NOMO-1 treated with dmso at 0.1 percent for 144 hours (cell line): ENCODE results near the gene IRX6.
A peak's percentile ranks its signal among the peaks of the same experiment; 100 is the strongest.

Source experiments
- DNase-seq: peaks from one replicate; lab custom pipeline; 2025; ENCODE audit not compliant: unreplicated experiment; lab: John Stamatoyannopoulos, UW

The IRX6 gene

DNA sequence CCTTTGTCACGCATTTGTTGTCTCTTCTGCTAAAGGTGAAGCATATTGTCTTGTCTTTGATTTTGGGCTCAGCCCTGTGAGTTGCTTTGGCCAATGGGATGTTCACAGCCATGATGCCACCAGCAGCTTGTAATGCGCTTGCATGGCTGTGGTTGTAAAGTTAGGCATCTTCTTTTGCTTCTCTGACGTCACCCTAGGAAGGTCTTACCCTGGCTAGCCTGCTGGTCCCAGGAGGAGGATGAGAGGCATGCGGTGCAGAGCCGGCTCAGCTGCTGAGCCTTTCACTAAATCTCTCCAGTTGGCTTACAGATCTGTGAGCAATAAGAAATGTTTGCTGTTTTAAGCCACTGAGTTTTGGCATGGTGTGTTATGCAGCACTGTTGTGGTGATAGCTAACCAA lies 40.8 kb downstream of the IRX6 start:
- no peak for DNase-seq

DNA sequence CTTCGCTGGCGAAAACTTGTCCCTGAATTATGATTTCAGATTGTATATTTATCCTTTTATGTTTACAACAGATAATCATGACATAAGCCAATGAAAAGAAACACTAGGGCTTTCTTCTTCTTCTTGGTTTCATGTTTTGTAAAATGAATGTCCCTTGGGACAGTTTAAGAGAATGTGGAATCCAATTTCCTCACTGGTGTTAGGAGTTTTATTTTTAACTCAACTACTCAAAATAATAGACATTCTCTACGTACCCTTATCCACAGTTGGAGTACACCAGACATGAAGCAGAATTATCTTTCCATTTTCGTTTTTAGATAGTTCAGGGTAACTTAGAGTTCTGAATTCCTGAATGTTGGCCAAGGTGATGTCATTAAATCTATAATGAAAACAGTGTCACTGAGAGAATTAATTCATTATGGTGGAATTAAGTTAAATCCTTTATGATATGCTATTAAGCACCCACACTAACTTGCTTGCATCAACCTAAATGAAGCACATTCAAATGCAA lies 43.4 kb downstream of the IRX6 start:
- DNase-seq: no peak

DNA sequence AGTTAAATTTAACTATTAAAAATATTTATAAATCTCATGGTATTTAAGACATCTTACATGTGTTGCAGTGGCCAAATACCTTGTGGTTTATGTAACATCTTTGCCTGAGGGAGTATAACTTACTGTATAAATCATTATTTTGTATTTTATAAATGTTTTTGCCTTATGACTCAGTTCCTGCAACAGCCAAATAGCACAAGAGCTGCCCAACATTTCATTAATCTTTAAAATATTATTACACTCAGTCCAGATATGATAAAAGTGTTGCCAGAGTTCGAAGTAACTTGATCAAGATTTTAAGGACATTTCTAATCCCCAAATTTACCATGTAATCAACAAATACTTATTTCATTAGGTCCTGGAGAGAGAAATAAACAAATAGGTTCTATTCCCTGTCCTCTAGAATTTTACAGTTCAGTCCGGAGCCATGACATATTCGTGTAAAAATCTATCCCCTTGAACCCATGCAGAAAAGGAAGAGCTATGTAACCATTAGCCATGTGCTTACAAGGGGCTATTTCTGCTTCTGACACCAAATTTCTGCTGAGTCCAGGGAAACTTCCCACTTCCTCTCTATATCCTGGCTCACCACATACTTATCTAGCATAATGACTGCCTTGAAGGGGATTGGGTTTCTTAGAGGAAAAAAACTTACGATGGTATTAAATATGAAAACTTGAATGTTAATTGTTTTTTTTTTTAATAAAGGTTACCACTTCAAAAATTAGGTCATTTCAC lies 44.0 kb downstream of the IRX6 start:
- peak; percentile 12 for DNase-seq

DNA sequence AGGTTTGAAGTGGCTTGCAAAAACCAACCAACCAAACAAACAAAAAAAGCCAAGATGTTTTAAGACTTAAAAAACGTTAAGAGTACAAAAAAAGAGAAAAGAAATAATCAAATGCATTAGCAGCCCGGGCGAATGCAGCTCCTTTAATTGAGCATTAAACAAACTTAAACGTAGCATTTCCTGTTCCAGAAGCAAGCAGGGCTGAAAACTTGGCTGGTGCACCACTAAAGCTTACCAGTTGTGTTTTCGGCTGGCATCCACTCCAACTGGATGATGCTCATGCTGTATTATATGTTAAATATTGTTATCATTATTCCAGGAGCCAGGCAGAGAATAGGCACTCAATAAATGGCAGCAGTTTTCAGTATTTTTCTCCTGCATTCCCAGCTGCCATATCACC lies 45.1 kb downstream of the IRX6 start:
- no peak for DNase-seq

DNA sequence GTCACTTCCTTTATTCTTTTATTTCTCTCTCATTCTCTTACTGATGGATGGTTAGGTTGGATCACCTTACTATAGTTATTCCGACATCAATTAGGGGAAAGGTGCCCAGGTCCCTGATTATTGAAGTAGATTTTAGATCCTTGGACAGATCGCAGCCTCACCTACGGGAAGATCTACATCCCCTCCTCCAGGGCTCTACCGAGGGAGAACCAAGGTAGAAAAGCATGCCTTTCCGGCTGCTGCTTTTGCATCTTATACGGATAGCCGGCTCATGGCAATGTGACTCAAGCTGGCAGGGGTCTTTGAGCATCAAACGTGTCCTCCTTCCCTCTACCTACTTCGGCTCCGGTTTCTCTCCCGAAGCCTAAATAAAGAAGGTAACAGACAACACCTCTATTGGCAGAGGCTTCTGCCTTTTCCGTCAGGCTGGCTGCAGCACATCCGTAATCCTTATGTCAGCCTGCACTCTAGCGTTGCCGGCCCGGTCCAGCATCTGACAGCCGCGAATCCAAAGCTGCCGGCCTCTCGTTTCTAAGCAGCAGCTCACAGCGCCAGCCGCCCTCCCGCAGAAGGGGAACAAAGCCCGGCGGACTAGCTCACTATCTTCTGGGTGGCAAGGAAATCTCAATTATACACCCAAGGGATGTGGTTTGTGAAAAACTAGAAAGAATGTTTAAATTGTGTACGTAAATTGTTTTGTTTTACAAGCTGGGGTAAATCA lies 46.9 kb downstream of the IRX6 start:
- DNase-seq: peak; percentile 35

DNA sequence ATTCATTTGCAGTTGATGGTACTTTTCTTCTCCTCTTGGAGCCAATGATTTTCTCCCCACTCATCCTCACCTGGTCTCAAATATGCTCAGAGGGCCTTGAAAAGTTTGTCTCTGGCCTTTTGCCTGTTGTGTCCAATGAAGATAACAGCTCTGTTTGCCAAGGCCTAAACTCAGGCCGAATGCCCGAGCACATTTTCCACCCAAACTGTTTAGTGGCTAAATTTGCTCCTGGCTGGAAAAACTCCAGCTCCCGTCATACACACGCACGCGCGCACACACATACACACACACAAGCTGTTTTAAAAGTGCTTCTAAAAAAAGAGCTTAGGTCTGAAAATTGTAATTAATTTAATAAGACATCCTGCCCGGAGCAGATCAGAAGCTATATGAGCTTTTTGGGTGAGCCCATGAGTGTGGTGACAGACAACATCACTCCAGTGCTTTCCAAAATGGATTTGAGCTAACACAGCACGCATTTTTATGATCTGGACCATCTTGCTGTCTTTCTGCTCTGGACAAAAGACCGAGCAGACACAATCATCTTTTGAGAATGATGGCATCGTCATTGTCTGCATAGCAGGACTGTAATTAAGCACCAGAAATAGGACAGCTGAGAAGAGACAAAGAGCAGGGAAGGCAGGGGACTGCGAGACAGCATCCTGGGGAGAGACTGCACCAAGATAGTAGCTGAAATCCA lies 48.9 kb downstream of the IRX6 start:
- DNase-seq: no peak

DNA sequence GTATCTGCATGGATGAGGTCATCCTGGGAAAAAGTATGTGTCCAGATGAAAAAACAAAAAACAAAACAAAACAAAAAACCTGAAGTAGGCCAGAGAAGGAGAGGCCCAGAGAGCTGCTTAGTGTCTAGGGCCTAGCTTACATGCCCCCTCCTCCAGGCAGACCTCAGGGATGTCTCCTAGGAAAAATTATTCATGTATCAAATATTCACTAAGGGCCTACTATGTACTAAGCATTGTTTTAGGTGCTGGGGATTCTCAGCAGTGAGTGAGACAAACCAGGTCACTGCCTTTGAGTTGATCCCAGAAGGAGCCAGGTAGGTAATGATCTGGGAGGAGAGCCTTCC lies 49.5 kb downstream of the IRX6 start:
- no peak for DNase-seq

DNA sequence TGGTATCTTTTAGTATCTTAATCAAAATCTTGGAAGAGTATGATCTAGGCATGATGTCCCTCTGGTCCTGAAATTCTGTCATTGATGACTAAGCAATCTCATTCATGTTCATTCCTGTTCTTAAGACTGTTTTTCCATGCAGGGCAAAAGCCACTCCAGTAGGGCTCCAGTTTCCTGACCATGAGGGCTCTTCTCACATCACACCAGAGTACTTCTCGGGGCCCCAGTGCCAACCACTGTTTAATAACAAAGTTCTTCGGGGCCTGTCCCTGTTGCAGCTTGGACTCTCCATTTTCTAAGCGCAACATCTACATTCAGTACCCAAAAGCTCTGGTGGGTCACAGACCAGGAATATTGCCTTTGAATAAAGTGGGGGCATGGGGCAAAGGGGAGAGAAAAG lies 52.0 kb downstream of the IRX6 start:
- no peak for DNase-seq

DNA sequence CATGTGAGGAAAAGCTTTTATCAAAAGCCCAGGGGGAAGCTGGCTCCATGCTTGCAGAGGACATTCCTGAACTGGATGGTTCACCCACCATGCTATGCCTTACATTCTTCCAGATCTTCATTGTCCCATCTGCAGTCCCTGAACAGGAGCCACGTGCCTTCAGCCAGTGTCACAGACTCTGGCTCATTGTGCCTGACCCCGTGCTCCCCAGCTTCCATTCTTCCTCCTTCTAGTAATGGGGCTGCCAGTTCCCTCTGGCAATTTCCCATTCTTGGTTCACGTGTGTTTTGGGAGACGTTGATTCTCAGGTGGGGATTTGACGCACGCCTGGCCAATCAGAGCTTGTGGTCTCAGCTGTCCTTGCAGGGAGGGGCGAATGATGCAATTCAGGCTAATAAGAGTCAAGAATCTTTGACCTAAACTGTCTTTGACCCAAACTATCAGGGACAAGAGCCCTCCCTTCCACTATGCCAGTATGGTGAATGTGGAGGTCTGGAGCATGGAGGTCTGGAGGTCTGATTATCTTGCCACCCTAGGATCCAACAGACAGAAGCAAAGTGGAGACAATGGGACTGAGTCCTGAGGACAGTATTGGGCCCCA lies 52.7 kb downstream of the IRX6 start:
- no peak for DNase-seq

DNA sequence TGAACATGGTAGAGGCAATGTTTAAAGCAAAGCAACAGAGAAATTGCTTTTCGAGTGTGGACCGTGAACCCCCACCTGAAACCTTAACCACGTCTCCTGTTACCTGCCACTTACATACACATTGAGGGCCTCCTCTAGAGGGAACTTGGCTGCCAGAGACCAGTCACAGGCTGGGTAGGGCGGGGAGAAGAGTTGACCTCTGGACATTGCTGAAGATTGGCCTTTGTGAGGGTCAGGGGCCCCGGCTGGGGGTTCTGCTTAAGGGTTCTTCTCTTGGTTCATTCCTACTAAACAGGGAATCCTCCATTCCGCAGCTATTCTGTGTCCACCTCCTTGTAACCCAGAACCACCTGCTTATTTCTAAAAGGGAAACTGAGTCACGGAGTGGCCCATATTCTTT lies 53.8 kb downstream of the IRX6 start:
- no peak for DNase-seq

DNA sequence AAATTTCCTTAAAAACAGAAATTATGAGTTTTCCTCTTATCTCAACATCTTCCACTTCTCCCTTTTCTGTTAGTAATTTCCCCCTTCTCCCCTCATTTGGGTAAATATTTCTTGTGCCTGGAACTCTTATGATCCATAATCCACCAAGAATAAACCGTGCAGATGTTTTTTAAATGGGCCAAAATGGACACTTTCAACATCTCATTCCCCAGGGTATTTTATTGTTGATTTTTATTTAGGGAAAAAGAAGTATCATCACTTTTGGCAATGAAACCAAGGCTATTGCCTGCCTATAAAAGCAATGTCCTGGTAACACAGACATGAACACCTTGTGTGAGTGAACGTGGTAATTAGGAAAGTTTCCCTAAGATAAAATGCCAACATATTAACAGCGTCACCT lies 54.6 kb downstream of the IRX6 start:
- no peak for DNase-seq

DNA sequence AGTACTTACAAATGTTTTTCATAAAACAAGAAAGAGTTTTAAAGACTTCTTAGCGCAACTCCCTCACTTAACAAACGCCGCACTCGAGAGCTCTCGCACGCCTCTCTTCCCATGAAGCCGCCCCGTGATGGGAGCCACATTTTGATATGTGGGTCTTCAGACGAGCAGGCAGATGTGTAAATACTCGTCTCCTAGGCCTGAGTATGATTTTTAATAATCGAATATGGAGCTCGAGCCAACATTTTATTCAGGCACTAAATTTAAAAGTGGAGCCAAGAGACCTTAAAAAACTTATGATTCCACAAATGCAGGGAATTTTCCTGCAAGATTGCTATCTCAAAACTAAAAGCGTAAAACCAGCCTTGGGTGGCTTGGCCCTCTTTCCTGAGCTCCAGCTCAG lies 55.4 kb downstream of the IRX6 start:
- DNase-seq: no peak

DNA sequence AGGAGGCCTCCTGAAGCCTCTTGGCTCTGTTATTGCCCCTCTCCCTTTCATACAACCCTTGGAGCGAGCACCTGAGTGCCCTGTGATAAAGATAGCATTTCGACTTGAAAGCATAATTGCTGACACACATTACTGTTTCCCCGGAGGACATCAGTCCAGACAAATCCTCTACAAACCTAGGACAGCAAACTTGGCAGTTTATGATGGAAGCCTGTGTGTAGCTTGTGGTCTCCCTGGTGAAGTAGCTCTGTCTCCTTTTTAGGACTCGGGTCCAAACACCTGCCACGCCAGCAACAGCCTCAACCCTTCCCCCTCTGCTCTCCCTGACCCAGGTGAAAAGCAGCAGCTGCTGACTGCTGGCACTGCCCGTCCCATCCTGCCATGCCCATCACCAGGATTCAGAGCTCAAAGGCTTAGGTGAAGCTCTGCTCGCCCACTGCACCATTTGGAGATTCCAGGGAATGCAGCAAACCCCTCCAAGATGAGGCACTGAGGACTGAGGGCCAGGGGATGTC lies 55.9 kb downstream of the IRX6 start:
- no peak for DNase-seq
